ENCODE results near the gene BRSK2.

BRSK2 gene

GRCh38 chr11:1481483-1481825 is 91.7 kb downstream of the BRSK2 start:
- no peak for DNase-seq (ENCODE audit: low read depth)
- no peak for TF ChIP-seq CTCF (IDR thresholded peaks at IDR 0.05; ENCODE audit: low read length, missing control alignments)
- no peak overlapping the region for H3K4me3 ChIP-seq (replicated peaks; ENCODE audit: low read depth, low read length)

- no peak overlapping the region for H3K4me3 ChIP-seq (replicated peaks; ENCODE audit: low read depth, low read length)
- no peak for TF ChIP-seq CTCF (IDR thresholded peaks at IDR 0.05; ENCODE audit: low read length, missing control alignments)
- no peak for DNase-seq (ENCODE audit: low read depth)
Observed at GRCh38 chr11:1481861-1482441, 92.2 kb downstream of the BRSK2 start.

GRCh38 chr11:1482581-1483444 is 93.1 kb downstream of the BRSK2 start:
- H3K4me3 ChIP-seq (replicated peaks; ENCODE audit: low read depth, low read length), result no peak overlapping the region
- DNase-seq (ENCODE audit: low read depth), result no peak
- no peak for TF ChIP-seq CTCF (IDR thresholded peaks at IDR 0.05; ENCODE audit: low read length, missing control alignments)

- no peak for TF ChIP-seq CTCF (IDR thresholded peaks at IDR 0.05; ENCODE audit: low read length, missing control alignments)
- H3K4me3 ChIP-seq (replicated peaks; ENCODE audit: low read depth, low read length), result no peak overlapping the region
- DNase-seq (ENCODE audit: low read depth), result no peak
Observed at GRCh38 chr11:1483445-1483961, 93.8 kb downstream of the BRSK2 start.

GRCh38 chr11:1484061-1484671 is 94.4 kb downstream of the BRSK2 start:
- no peak for DNase-seq (ENCODE audit: low read depth)
- no peak overlapping the region for H3K4me3 ChIP-seq (replicated peaks; ENCODE audit: low read depth, low read length)
- no peak for TF ChIP-seq CTCF (IDR thresholded peaks at IDR 0.05; ENCODE audit: low read length, missing control alignments)

- no peak for TF ChIP-seq CTCF (IDR thresholded peaks at IDR 0.05; ENCODE audit: low read length, missing control alignments)
- DNase-seq (ENCODE audit: low read depth), result no peak
- no peak overlapping the region for H3K4me3 ChIP-seq (replicated peaks; ENCODE audit: low read depth, low read length)
Observed at GRCh38 chr11:1484695-1485503, 95.2 kb downstream of the BRSK2 start.

Data from fibroblast of pulmonary artery (primary cell).